ENCODE measurements around the gene DUOX2.

Gene DUOX2

GRCh38 chr15:45114076-45114750 is at the start of gene DUOX2, which contains the start of gene DUOXA2:
Gene DUOX2 (minus strand): TSS chr15:45114172. CDS start chr15:45113411, 761 bp downstream.
Gene DUOXA2 (plus strand): TSS chr15:45114326. CDS start chr15:45114606, 280 bp downstream.
- no peak for DNase-seq

DNA sequence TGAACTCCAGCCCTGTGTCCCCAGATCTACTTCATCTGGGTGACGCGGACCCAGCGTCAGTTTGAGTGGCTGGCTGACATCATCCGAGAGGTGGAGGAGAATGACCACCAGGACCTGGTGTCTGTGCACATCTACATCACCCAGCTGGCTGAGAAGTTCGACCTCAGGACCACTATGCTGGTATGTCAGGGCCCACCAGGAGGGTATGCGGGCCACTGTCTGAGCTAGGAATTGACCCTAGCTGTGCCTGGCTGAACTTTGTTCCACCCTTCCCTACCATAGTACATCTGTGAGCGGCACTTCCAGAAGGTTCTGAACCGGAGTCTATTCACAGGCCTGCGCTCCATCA is 49.5 kb upstream of the DUOX2 start:
- DNase-seq: no peak

DNA sequence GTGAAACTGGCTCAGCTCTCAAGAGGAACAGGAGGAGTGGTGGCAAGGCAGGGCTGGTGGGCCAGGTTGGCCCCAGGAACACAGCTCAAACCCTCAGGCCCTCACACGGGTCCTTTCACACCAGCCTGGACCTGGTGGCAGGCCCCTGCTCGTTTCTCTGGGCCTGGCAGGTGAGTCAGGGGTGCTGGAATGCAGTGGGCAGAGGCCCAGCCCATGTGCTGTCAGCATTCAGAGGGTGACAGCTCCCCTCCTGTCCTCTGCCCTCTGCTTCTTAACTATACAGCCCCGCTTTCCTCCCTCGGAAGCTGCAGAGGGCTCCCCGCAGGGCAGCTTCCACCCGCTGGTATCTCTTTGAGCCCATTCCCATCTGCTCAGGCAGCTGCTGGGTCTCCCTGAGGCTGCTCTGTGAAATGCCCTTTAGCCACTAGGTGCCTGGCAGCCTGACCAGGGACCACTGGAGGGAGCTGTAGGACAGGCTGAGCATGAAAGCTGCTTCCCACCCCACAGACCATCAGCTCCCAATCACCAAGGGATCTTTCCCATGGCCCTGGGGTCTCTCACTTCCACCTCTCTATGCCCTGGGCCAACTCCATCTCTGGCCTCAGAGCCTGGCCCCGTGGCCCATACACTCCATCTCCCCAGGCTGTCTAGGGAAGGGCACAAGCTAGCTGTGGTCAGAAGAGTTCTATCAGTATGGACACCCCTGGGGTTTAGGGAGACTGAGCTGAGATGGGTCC is 49.0 kb upstream of the DUOX2 start:
- DNase-seq: peak in 55 of 56 donors; percentile 14 to 88 (median 59)

DNA sequence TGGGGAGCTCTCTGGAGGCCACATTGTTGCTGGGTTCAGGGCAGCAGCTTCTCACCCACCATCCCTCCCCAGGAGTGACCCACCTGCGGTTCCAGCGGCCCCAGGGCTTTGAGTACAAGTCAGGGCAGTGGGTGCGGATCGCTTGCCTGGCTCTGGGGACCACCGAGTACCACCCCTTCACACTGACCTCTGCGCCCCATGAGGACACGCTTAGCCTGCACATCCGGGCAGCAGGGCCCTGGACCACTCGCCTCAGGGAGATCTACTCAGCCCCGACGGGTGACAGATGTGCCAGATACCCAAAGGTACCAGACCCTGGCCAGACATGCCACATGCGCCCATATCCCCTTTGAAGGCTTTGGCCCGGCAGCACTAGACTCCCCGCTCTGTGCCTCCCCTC is 47.7 kb upstream of the DUOX2 start:
- DNase-seq: no peak

- peak in 45 of 56 donors; percentile 14 to 82 (median 48) for DNase-seq
Measured at GRCh38 chr15:45157974-45158373, 44.0 kb upstream of the DUOX2 start.

DNA sequence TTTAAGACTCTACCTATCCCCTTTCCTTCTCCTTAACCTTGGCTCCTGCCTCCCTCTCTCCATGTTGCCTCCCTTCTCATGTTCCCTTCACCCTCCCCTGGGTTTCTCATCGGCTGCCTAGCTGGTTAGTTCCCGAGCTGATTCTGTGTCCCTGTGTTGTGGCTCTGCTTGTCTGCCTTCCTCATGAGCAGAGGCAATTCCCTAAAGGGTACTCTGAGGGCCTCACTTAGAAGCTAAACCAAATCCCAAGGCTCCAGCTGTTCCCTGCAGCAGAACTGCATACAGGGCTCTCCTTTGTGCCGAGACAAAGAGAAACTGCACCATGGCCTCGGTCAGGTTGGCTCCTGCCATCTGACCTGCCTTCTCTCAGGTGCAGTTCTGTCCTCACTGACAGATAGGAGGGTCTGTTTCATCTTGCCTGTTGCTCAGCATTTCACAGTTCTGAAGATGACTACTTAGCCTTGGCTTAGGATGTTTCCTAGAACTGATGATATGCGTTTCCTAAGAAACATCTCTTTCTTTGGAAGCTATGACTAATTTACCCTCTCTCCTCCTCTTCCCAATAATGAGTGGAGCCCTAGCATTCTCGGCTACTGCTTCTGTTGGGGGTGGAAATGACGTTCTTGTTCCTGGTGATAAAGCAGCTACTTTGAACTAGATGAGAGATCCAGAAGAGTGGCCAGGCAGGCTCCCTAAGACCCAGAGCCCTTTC is 42.9 kb upstream of the DUOX2 start:
- peak in 6 of 56 donors; percentile 10 to 60 (median 18) for DNase-seq

- no peak for DNase-seq
Measured at GRCh38 chr15:45155739-45156138, 41.8 kb upstream of the DUOX2 start.

- no peak for DNase-seq
Measured at GRCh38 chr15:45151998-45152828, 38.2 kb upstream of the DUOX2 start.

GRCh38 chr15:45150997-45151396 is 37.0 kb upstream of the DUOX2 start:
- no peak for DNase-seq

DNA sequence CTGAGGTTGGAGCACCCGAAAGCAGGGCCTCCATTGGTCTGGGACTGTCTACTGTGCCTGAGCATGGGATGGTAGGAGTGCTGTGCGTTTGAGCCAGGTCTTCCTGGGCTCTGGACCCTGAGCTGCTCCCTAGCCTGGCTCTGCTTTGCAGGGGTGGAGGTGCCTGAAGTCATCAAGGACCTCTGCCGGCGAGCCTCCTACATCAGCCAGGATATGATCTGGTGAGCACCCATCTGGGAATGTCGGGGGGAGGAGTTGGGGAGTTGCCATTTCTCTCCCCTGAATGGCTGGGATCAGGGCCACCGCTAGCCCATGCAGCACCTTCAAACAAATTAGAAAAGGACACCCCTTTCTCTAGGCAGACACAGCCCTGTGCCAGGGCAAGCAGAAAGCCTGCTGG is 36.5 kb upstream of the DUOX2 start:
- no peak for DNase-seq

GRCh38 chr15:45149060-45149459 is 35.1 kb upstream of the DUOX2 start:
- DNase-seq: no peak

DNA sequence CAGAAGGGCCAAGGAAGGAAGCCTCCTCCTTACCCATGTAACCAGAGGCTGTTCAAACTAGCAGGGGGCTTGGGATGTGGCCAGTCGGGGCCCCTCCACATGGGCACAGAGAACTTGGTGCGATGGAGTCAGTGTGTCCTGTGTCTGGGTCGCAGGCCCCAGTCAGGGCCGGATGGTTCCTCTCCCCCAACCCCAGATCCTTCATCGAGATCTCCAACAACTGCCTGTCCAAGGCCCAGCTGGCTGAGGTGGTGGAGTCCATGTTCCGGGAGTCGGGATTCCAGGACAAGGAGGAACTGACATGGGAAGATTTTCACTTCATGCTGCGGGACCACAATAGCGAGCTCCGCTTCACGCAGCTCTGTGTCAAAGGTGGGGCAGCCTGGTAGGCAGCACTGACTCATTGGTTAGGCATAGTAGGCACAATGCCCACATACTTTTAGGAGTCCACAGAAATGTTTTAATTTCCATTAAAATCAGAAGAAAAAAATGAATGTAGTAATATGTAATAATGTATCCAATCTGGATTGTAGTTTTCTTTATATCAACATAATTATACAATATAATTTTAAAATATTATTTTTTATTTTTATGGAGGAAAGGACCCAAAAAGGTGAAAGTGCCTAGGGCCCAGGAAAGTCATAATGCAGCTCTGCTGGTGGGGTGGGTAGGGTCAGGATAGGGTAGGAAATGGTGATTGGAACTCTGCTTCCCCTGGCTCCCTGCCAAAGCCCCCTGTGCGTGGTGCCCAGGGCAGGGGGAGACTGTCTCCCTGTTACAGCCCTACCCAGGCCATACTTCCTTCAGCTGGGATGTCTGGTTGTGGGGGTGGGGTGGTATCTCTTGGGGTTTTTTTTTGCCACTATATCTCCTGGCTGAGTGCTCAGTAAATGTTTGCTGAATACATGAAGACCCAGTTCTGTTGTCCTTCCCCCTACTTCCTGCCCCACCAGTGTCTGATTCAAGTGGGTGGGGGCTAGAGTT is 34.4 kb upstream of the DUOX2 start:
- no peak for DNase-seq

GRCh38 chr15:45147606-45148005 is 33.6 kb upstream of the DUOX2 start:
- no peak for DNase-seq

- no peak for DNase-seq
Measured at GRCh38 chr15:45146405-45146804, 32.4 kb upstream of the DUOX2 start.

- no peak for DNase-seq
Measured at GRCh38 chr15:45144775-45145174, 30.8 kb upstream of the DUOX2 start.

GRCh38 chr15:45143946-45144345 is 30.0 kb upstream of the DUOX2 start:
- no peak for DNase-seq

GRCh38 chr15:45143056-45143455 is 29.1 kb upstream of the DUOX2 start:
- DNase-seq: no peak

DNA sequence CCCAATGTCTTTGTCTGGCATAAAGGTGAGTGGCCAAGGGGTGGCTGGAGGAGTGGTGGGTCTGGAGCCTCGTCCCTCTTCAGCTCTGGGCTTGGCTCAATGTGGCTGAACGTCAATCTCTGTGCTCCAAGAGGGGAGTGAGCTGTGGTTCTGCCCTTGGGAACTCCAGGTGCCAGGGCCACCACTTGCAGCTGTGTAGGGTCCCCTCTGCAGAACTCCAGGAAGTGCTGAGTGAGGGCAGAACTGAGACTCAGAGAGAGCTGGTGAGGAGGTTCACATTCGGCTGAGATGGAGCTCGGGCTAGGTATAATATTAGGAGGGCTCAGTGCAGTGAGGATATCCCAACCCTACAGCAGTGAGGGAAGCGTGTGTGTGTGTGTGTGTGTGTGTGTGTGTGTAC is 27.4 kb upstream of the DUOX2 start:
- no peak for DNase-seq

GRCh38 chr15:45140557-45141250 is 26.7 kb upstream of the DUOX2 start:
- DNase-seq: no peak

- no peak for DNase-seq
Measured at GRCh38 chr15:45139770-45140169, 25.8 kb upstream of the DUOX2 start.
